Measurements from ENCODE around the gene HEG1.

Gene HEG1

DNA sequence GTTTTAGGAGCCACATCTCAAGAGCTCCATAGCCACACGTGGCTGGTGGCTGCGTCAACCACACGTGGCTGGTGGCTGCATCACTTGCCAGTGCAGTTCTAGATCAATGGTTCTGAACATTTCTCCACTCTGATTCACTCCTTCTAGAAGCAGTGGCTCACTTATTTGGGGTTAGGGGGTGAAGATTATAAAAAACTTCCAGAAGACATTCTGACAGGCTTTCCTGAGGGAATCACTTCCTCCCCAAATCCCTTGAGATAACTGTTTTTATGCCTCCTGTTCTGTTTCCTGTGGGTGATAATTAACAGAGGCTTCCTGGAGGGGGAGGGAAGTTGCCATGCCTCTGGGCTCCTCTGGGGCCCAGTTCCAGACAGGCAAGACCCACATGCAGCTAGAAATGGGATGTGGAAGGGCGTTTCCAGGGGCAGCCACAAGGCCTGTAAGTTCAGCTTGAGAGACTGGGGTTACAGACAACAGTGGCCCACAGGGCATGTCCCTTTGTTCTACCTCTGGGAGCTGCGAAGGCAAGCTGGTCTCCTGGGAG lies 23.6 kb downstream of the HEG1 start:
- TF ChIP-seq CEBPB (IDR thresholded peaks at IDR 0.05) = no peak
- no peak for TF ChIP-seq TAF1 (IDR thresholded peaks at IDR 0.05; ENCODE audit: low read depth)
- TF ChIP-seq, protein P1, sequence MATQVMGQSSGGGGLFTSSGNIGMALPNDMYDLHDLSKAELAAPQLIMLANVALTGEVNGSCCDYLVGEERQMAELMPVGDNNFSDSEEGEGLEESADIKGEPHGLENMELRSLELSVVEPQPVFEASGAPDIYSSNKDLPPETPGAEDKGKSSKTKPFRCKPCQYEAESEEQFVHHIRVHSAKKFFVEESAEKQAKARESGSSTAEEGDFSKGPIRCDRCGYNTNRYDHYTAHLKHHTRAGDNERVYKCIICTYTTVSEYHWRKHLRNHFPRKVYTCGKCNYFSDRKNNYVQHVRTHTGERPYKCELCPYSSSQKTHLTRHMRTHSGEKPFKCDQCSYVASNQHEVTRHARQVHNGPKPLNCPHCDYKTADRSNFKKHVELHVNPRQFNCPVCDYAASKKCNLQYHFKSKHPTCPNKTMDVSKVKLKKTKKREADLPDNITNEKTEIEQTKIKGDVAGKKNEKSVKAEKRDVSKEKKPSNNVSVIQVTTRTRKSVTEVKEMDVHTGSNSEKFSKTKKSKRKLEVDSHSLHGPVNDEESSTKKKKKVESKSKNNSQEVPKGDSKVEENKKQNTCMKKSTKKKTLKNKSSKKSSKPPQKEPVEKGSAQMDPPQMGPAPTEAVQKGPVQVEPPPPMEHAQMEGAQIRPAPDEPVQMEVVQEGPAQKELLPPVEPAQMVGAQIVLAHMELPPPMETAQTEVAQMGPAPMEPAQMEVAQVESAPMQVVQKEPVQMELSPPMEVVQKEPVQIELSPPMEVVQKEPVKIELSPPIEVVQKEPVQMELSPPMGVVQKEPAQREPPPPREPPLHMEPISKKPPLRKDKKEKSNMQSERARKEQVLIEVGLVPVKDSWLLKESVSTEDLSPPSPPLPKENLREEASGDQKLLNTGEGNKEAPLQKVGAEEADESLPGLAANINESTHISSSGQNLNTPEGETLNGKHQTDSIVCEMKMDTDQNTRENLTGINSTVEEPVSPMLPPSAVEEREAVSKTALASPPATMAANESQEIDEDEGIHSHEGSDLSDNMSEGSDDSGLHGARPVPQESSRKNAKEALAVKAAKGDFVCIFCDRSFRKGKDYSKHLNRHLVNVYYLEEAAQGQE (IDR thresholded peaks at IDR 0.05; ENCODE audit: low read depth) = no peak
- TF ChIP-seq TCF12 (IDR thresholded peaks at IDR 0.05; ENCODE audit: low read depth) = no peak
- no peak for TF ChIP-seq ZBTB7A (IDR thresholded peaks at IDR 0.05; ENCODE audit: low read depth)
- TF ChIP-seq NFIC (IDR thresholded peaks at IDR 0.05) = no peak
- TF ChIP-seq FOXM1 (IDR thresholded peaks at IDR 0.05; ENCODE audit: borderline replicate concordance, low read depth) = no peak
- TF ChIP-seq, protein P2, sequence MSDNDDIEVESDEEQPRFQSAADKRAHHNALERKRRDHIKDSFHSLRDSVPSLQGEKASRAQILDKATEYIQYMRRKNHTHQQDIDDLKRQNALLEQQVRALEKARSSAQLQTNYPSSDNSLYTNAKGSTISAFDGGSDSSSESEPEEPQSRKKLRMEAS (IDR thresholded peaks at IDR 0.05) = no peak
- no peak for TF ChIP-seq RAD21 (IDR thresholded peaks at IDR 0.05; ENCODE audit: low read depth)
- no peak for TF ChIP-seq TEAD4 (IDR thresholded peaks at IDR 0.05)

DNA sequence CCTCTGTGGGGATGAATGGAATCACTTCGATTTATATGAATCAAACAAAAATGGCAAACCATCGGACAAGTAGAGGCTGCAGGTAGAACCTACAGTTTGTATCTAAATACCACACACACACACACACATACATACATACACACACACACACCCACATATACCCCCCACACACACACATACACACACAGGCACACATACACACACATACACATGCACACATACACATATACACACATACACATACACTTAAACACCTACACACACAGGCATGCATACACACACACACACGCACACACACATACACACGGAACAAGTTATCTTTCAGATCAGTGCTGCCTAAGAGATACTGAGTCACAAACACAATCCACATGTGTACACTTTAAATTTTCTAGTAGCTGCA lies 24.3 kb downstream of the HEG1 start:
- TF ChIP-seq NFIC (IDR thresholded peaks at IDR 0.05) = no peak
- TF ChIP-seq RAD21 (IDR thresholded peaks at IDR 0.05; ENCODE audit: low read depth) = no peak
- TF ChIP-seq ZBTB7A (IDR thresholded peaks at IDR 0.05; ENCODE audit: low read depth) = no peak
- TF ChIP-seq YY1 (IDR thresholded peaks at IDR 0.05; ENCODE audit: low read depth) = no peak
- no peak for TF ChIP-seq TAF1 (IDR thresholded peaks at IDR 0.05; ENCODE audit: low read depth)
- TF ChIP-seq TEAD4 (IDR thresholded peaks at IDR 0.05) = no peak
- no peak for TF ChIP-seq TCF12 (IDR thresholded peaks at IDR 0.05; ENCODE audit: low read depth)
- TF ChIP-seq, protein P1 (IDR thresholded peaks at IDR 0.05; ENCODE audit: low read depth) = no peak
- no peak for TF ChIP-seq EGR1 (IDR thresholded peaks at IDR 0.05)
- TF ChIP-seq EP300 (IDR thresholded peaks at IDR 0.05; ENCODE audit: borderline replicate concordance) = no peak
- TF ChIP-seq FOXM1 (IDR thresholded peaks at IDR 0.05; ENCODE audit: borderline replicate concordance, low read depth) = no peak
- TF ChIP-seq, protein P2 (IDR thresholded peaks at IDR 0.05) = no peak
- no peak for TF ChIP-seq CREB1 (IDR thresholded peaks at IDR 0.05; ENCODE audit: low read depth)
- TF ChIP-seq, protein P3, sequence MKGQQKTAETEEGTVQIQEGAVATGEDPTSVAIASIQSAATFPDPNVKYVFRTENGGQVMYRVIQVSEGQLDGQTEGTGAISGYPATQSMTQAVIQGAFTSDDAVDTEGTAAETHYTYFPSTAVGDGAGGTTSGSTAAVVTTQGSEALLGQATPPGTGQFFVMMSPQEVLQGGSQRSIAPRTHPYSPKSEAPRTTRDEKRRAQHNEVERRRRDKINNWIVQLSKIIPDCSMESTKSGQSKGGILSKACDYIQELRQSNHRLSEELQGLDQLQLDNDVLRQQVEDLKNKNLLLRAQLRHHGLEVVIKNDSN (IDR thresholded peaks at IDR 0.05) = no peak

DNA sequence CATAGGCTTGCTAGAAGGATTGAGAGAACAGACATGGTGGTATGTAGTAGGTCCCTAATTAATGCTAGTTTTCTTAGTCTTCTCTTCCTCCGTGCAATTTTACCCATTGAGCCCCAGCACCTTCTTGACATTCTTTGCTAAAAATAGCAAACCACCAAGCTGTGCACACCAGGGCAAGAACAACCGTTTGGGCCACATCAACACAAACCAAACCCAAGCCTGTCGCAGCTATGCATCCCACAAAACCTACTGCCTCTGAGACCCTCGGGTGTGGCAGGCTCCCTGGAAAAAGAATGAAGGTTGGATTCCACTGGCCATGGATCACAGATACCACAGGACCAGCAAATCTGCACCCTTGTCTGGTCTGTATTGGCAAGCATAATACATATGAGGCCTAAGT lies 27.1 kb downstream of the HEG1 start:
- no peak for TF ChIP-seq NFIC (IDR thresholded peaks at IDR 0.05)
- no peak for TF ChIP-seq TAF1 (IDR thresholded peaks at IDR 0.05; ENCODE audit: low read depth)
- no peak for TF ChIP-seq ZBTB7A (IDR thresholded peaks at IDR 0.05; ENCODE audit: low read depth)
- TF ChIP-seq FOXM1 (IDR thresholded peaks at IDR 0.05; ENCODE audit: borderline replicate concordance, low read depth) = no peak
- no peak for TF ChIP-seq RAD21 (IDR thresholded peaks at IDR 0.05; ENCODE audit: low read depth)
- TF ChIP-seq, protein P3 (IDR thresholded peaks at IDR 0.05) = no peak
- TF ChIP-seq, protein P1 (IDR thresholded peaks at IDR 0.05; ENCODE audit: low read depth) = no peak
- no peak for TF ChIP-seq TEAD4 (IDR thresholded peaks at IDR 0.05)
- TF ChIP-seq CREB1 (IDR thresholded peaks at IDR 0.05; ENCODE audit: low read depth) = no peak
- no peak for TF ChIP-seq YY1 (IDR thresholded peaks at IDR 0.05; ENCODE audit: low read depth)
- TF ChIP-seq EP300 (IDR thresholded peaks at IDR 0.05; ENCODE audit: borderline replicate concordance) = no peak
- TF ChIP-seq TCF12 (IDR thresholded peaks at IDR 0.05; ENCODE audit: low read depth) = no peak
- TF ChIP-seq EGR1 (IDR thresholded peaks at IDR 0.05) = no peak
- TF ChIP-seq, protein P2 (IDR thresholded peaks at IDR 0.05) = no peak
- no peak for TF ChIP-seq CEBPB (IDR thresholded peaks at IDR 0.05)

DNA sequence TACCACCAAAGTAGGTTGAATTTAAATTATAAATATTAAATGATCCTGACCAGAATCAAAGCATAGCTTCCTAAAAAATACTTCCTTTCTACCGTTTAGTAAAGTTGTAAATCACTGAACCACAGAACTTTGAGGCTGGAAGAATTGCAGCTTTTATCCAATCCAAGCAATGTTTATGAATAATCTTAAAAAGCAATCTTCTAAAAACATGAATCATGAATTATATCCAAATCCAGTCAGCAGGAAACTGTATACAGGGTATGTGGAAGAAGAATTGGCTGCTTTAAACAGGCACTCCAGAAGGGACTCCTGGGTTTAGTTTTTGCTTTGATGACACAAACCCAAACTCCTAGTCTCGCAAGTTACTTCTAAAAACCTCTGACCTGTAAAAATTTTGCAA lies 30.2 kb downstream of the HEG1 start:
- no peak for TF ChIP-seq NFIC (IDR thresholded peaks at IDR 0.05)
- TF ChIP-seq RAD21 (IDR thresholded peaks at IDR 0.05; ENCODE audit: low read depth) = no peak
- no peak for TF ChIP-seq CREB1 (IDR thresholded peaks at IDR 0.05; ENCODE audit: low read depth)
- no peak for TF ChIP-seq EGR1 (IDR thresholded peaks at IDR 0.05)
